ENCODE measurements around the gene SIAH2. TPM values are rescaled to one million over a fixed set of nuclear protein-coding genes. Genes with fewer than 3 reads are reported as not detected.

SIAH2 gene
- total and polyA plus RNA-seq, 2 donors: 22.4 to 24.5 TPM

GRCh38 chr3:150765949-150766720, 3.2 kb upstream of the SIAH2 start:
- WGBS: 96% methylated on average over 8 of the region's 8 CpGs
- no peak for DNase-seq (ENCODE audit: low read depth in 6 of 9, low spot score in 9 of 9)
- H3K4me3 ChIP-seq (ENCODE audit: low read length in 2 of 2): no peak overlapping the region
- H3K27me3 ChIP-seq (ENCODE audit: control insufficient read depth in 2 of 2, insufficient read depth in 1 of 2, low read length in 1 of 2): no peaks in the 10 kb centered on the region
- H3K27ac ChIP-seq (ENCODE audit: low read depth in 1 of 2, low read length in 1 of 2): no peak overlapping the region
- no peaks in the 10 kb centered on the region for H3K9me3 ChIP-seq (ENCODE audit: control insufficient read depth in 2 of 2, insufficient read depth in 1 of 2, low read length in 1 of 2)
- peaks cover 0 to 13% of the 10 kb centered on the region in 2 donors for H3K4me1 ChIP-seq (ENCODE audit: control insufficient read depth in 2 of 2, insufficient read depth in 2 of 2, low read length in 2 of 2)
- no peaks in the 10 kb centered on the region for H3K36me3 ChIP-seq (ENCODE audit: control insufficient read depth in 2 of 2, insufficient read depth in 2 of 2, low read length in 1 of 2)

GRCh38 chr3:150764967-150765366, 2.0 kb upstream of the SIAH2 start:
- Histone ChIP-seq H3K36me3 (ENCODE audit: control insufficient read depth in 2 of 2, insufficient read depth in 2 of 2, low read length in 1 of 2) (no peaks in the 10 kb centered on the region), H3K27ac (ENCODE audit: low read depth in 1 of 2, low read length in 1 of 2) (no peak overlapping the region), H3K4me1 (ENCODE audit: control insufficient read depth in 2 of 2, insufficient read depth in 2 of 2, low read length in 2 of 2) (peaks cover 0 to 17% of the 10 kb centered on the region in 2 donors), H3K27me3 (ENCODE audit: control insufficient read depth in 2 of 2, insufficient read depth in 1 of 2, low read length in 1 of 2) (no peaks in the 10 kb centered on the region), H3K4me3 (ENCODE audit: low read length in 2 of 2) (no peak overlapping the region), H3K9me3 (ENCODE audit: control insufficient read depth in 2 of 2, insufficient read depth in 1 of 2, low read length in 1 of 2) (no peaks in the 10 kb centered on the region)
- WGBS: over 99% methylated on average over 2 of the region's 2 CpGs
- no peak for DNase-seq (ENCODE audit: low read depth in 6 of 9, low spot score in 9 of 9)

GRCh38 chr3:150764566-150764965, 1.6 kb upstream of the SIAH2 start:
- WGBS: 65% methylated on average over 5 of the region's 5 CpGs
- Histone ChIP-seq H3K36me3 (ENCODE audit: control insufficient read depth in 2 of 2, insufficient read depth in 2 of 2, low read length in 1 of 2) (no peaks in the 10 kb centered on the region), H3K27ac (ENCODE audit: low read depth in 1 of 2, low read length in 1 of 2) (no peak overlapping the region), H3K9me3 (ENCODE audit: control insufficient read depth in 2 of 2, insufficient read depth in 1 of 2, low read length in 1 of 2) (no peaks in the 10 kb centered on the region), H3K4me1 (ENCODE audit: control insufficient read depth in 2 of 2, insufficient read depth in 2 of 2, low read length in 2 of 2) (peaks cover 3 to 21% of the 10 kb centered on the region in 2 donors), H3K4me3 (ENCODE audit: low read length in 2 of 2) (no peak overlapping the region), H3K27me3 (ENCODE audit: control insufficient read depth in 2 of 2, insufficient read depth in 1 of 2, low read length in 1 of 2) (no peaks in the 10 kb centered on the region)
- DNase-seq (ENCODE audit: low read depth in 6 of 9, low spot score in 9 of 9): peak in 1 of 9 donors; percentile 25

- peak overlapping the region; percentile 57 to 73 for H3K4me3 ChIP-seq (ENCODE audit: low read length in 2 of 2)
- WGBS: 6% methylated on average over 27 of the region's 27 CpGs
- peaks cover 8 to 21% of the 10 kb centered on the region in 2 donors for H3K4me1 ChIP-seq (ENCODE audit: control insufficient read depth in 2 of 2, insufficient read depth in 2 of 2, low read length in 2 of 2)
- no peaks in the 10 kb centered on the region for H3K36me3 ChIP-seq (ENCODE audit: control insufficient read depth in 2 of 2, insufficient read depth in 2 of 2, low read length in 1 of 2)
- no peak for DNase-seq (ENCODE audit: low read depth in 6 of 9, low spot score in 9 of 9)
- no peaks in the 10 kb centered on the region for H3K9me3 ChIP-seq (ENCODE audit: control insufficient read depth in 2 of 2, insufficient read depth in 1 of 2, low read length in 1 of 2)
- H3K27me3 ChIP-seq (ENCODE audit: control insufficient read depth in 2 of 2, insufficient read depth in 1 of 2, low read length in 1 of 2): no peaks in the 10 kb centered on the region
- peak overlapping the region; percentile 87 to 97 for H3K27ac ChIP-seq (ENCODE audit: low read depth in 1 of 2, low read length in 1 of 2)
Observed at GRCh38 chr3:150763841-150764483, 993 bp upstream of the SIAH2 start.

GRCh38 chr3:150762662-150763121, 277 bp downstream of the SIAH2 start:
- Histone ChIP-seq H3K27ac (ENCODE audit: low read depth in 1 of 2, low read length in 1 of 2) (peak overlapping the region; percentile 32 to 97), H3K9me3 (ENCODE audit: control insufficient read depth in 2 of 2, insufficient read depth in 1 of 2, low read length in 1 of 2) (no peaks in the 10 kb centered on the region), H3K4me3 (ENCODE audit: low read length in 2 of 2) (peak overlapping the region; percentile 73 to 77), H3K27me3 (ENCODE audit: control insufficient read depth in 2 of 2, insufficient read depth in 1 of 2, low read length in 1 of 2) (no peaks in the 10 kb centered on the region), H3K36me3 (ENCODE audit: control insufficient read depth in 2 of 2, insufficient read depth in 2 of 2, low read length in 1 of 2) (peaks cover 0 to 4% of the 10 kb centered on the region in 2 donors), H3K4me1 (ENCODE audit: control insufficient read depth in 2 of 2, insufficient read depth in 2 of 2, low read length in 2 of 2) (peaks cover 8 to 21% of the 10 kb centered on the region in 2 donors)
- DNase-seq (ENCODE audit: low read depth in 6 of 9, low spot score in 9 of 9): peak in 1 of 9 donors; percentile 29
- WGBS: under 1% methylated on average over 76 of the region's 76 CpGs

- H3K27me3 ChIP-seq (ENCODE audit: control insufficient read depth in 2 of 2, insufficient read depth in 1 of 2, low read length in 1 of 2): no peaks in the 10 kb centered on the region
- H3K4me3 ChIP-seq (ENCODE audit: low read length in 2 of 2): peak overlapping the region; percentile 73 to 77
- DNase-seq (ENCODE audit: low read depth in 6 of 9, low spot score in 9 of 9): peak in 3 of 9 donors; percentile 23 to 58 (median 34)
- under 1% methylated on average over 48 of the region's 48 CpGs for WGBS
- H3K9me3 ChIP-seq (ENCODE audit: control insufficient read depth in 2 of 2, insufficient read depth in 1 of 2, low read length in 1 of 2): no peaks in the 10 kb centered on the region
- peaks cover 0 to 4% of the 10 kb centered on the region in 2 donors for H3K36me3 ChIP-seq (ENCODE audit: control insufficient read depth in 2 of 2, insufficient read depth in 2 of 2, low read length in 1 of 2)
- peaks cover 8 to 21% of the 10 kb centered on the region in 2 donors for H3K4me1 ChIP-seq (ENCODE audit: control insufficient read depth in 2 of 2, insufficient read depth in 2 of 2, low read length in 2 of 2)
- H3K27ac ChIP-seq (ENCODE audit: low read depth in 1 of 2, low read length in 1 of 2): peak overlapping the region; percentile 73 to 97
Observed at GRCh38 chr3:150761831-150762661, 923 bp downstream of the SIAH2 start.

- H3K27me3 ChIP-seq (ENCODE audit: control insufficient read depth in 2 of 2, insufficient read depth in 1 of 2, low read length in 1 of 2): no peaks in the 10 kb centered on the region
- peaks cover 0 to 4% of the 10 kb centered on the region in 2 donors for H3K36me3 ChIP-seq (ENCODE audit: control insufficient read depth in 2 of 2, insufficient read depth in 2 of 2, low read length in 1 of 2)
- H3K4me1 ChIP-seq (ENCODE audit: control insufficient read depth in 2 of 2, insufficient read depth in 2 of 2, low read length in 2 of 2): peaks cover 8 to 21% of the 10 kb centered on the region in 2 donors
- no peaks in the 10 kb centered on the region for H3K9me3 ChIP-seq (ENCODE audit: control insufficient read depth in 2 of 2, insufficient read depth in 1 of 2, low read length in 1 of 2)
- DNase-seq (ENCODE audit: low read depth in 6 of 9, low spot score in 9 of 9): no peak
- peak overlapping the region; percentile 37 to 60 for H3K27ac ChIP-seq (ENCODE audit: low read depth in 1 of 2, low read length in 1 of 2)
- 44% methylated on average over 6 of the region's 6 CpGs for WGBS
- peak overlapping the region; percentile 15 to 73 for H3K4me3 ChIP-seq (ENCODE audit: low read length in 2 of 2)
Observed at GRCh38 chr3:150760431-150761200, 2.4 kb downstream of the SIAH2 start.

GRCh38 chr3:150759947-150760346, 3.0 kb downstream of the SIAH2 start:
- Histone ChIP-seq H3K4me3 (ENCODE audit: low read length in 2 of 2) (peak overlapping the region in 1 of 2 donors; percentile 73), H3K27me3 (ENCODE audit: control insufficient read depth in 2 of 2, insufficient read depth in 1 of 2, low read length in 1 of 2) (no peaks in the 10 kb centered on the region)

More at GRCh38 chr3:150759947-150760346, 3.0 kb downstream of the SIAH2 start:
- DNase-seq (ENCODE audit: low read depth in 6 of 9, low spot score in 9 of 9): peak in 1 of 9 donors; percentile 35
- 81% methylated on average over 2 of the region's 2 CpGs for WGBS
- H3K36me3 ChIP-seq (ENCODE audit: control insufficient read depth in 2 of 2, insufficient read depth in 2 of 2, low read length in 1 of 2): peaks cover 0 to 4% of the 10 kb centered on the region in 2 donors
- peaks cover 8 to 21% of the 10 kb centered on the region in 2 donors for H3K4me1 ChIP-seq (ENCODE audit: control insufficient read depth in 2 of 2, insufficient read depth in 2 of 2, low read length in 2 of 2)
- peak overlapping the region; percentile 37 to 60 for H3K27ac ChIP-seq (ENCODE audit: low read depth in 1 of 2, low read length in 1 of 2)
- H3K9me3 ChIP-seq (ENCODE audit: control insufficient read depth in 2 of 2, insufficient read depth in 1 of 2, low read length in 1 of 2): no peaks in the 10 kb centered on the region
